ENCODE results near the gene FNIP1.

- TF ChIP-seq CTCF (conservative IDR thresholded peaks at IDR 0.05; ENCODE audit: low read length) (no peak), EZH2phosphoT487 (IDR thresholded peaks at IDR 0.05; ENCODE audit: borderline replicate concordance) (no peak)
Measured at GRCh38 chr5:131765261-131765660, 31.6 kb downstream of the FNIP1 start.

Measured in Loucy (cell line).